Muscle of arm (tissue), 12 donors: ENCODE measurements around the gene ZNF398. TPM values are rescaled to one million over a fixed set of nuclear protein-coding genes. Genes with fewer than 3 reads are reported as not detected.

ENCODE experiments used
- DNase-seq: peaks from one replicate; pipeline ENCODE4 v3.0.0-alpha.2; 2013
- polyA plus RNA-seq, 12 donors: library from polyadenylated mRNA; unstranded; fragments of 120-200 nt; gene quantifications; one replicate each; pipeline ENCODE4 v1.2.1, GENCODE V29; 2013; ENCODE audit not compliant: insufficient read length in 12 of 12

ZNF398 gene
- polyA plus RNA-seq, 12 donors, result 4.0 to 12.9 (median 9.1) TPM; not detected in 1

DNA sequence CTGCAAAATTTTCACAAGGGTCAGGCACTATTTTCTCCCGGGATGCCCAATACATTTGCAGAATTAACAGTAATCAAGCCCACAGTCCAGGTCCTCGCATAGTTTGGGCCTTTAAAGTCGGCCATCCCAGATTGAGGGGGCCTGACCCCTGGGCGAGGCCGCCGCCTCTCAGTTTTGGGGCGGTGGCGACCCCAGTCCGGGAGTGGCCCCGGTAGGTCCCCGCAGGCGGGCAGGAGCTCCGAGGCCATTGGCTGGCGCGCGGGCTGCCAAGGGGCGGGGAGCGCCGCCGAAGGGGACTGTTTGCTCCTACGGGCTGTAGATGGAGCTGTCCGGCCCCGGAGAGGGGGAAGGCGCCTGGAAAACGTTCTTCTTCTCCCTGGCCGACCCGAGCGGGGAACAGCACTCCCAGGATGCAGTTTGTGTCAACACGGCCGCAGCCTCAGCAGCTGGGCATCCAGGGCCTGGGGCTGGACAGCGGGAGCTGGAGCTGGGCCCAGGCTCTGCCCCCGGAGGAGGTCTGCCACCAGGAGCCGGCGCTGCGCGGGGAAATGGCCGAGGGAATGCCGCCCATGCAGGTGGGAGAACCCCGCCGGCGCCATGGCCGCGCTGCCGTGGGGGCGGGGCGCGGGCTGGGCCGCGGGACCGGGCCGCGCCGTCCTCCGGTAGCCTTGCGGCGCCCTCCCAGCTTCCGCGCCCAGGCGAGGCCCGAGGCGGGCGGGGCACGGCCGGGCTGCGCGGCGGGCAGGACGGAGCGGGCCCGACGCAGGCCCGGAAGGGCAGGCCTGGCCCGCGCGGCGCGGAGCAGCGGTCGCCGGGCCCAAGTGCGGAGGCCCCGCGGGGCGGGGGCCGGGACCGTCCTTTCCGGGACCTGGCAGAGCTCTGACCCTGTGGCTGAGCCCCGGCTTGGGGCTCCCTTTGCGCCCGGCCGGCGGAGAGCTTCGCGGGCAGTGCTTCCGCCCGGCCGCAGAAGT is 48.2 kb downstream of the ZNF398 start, which contains the start of gene ZNF282:
ZNF282 (plus strand) TSS at position 367 of the 971 bp plus-strand sequence; CDS start at position 411, 44 bp downstream.
- DNase-seq, result peak; percentile 89

GRCh38 chr7:149196151-149196704 is 49.0 kb downstream of the ZNF398 start:
- no peak for DNase-seq

GRCh38 chr7:149196705-149197171 is 49.5 kb downstream of the ZNF398 start:
- DNase-seq, result no peak

- DNase-seq, result no peak
Observed at GRCh38 chr7:149197675-149198074, 50.4 kb downstream of the ZNF398 start.

GRCh38 chr7:149198161-149198816 is 51.0 kb downstream of the ZNF398 start:
- DNase-seq, result no peak

DNA sequence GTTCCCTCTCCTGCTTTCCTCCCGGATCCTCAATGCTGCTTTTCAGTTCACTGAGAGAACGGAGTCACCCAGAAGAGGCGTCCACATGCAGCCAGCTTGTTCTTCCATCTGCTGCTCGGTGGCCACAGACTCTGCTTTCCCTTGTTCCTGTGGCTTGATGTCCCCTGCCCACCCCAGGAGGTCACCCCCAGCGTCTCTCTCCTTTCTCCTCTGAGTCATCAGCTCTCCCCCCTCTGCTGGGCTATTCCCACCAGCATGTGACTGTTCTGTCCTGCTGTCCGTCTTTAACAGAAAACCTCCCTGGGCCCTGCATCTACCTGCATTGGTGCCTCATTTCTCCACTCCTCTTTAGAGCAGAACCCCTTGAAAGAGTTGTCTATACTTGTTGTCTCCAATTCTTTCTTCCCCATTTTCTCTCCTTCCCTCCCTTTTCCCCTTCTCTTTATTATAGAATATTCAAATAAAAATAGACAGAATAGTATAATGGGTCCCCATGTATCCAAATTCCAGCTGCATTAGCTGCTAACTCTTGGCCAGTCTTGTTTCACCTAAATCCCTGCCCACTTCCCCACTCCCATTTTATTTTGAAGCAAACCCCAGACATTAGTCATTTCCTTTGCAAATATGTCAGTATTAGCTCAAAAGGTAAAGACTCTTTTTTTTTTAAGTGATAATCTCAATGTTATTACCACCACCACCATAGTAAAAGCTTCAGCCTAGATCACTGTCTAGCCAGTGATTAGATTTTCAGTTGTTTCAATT is 52.2 kb downstream of the ZNF398 start:
- no peak for DNase-seq

DNA sequence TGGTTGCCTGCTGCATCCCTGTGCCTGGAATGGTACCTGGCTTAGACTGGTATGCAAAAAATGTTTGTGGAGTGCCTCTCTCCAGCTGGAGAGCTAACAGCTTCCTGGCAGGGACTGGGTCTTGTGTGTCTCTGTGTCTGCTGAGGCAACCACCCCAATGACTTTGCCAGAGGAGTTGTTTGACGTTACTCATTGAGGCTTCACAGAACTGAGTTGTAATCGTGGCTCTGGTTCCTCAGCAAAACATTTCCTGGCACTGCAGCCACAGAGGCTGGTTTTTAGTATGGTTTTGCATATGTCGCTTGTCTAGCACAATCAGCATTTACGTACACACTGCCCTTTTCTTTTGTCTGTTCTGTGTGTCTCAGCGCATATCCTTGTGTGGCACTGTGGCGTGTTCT is 55.6 kb downstream of the ZNF398 start:
- no peak for DNase-seq

DNA sequence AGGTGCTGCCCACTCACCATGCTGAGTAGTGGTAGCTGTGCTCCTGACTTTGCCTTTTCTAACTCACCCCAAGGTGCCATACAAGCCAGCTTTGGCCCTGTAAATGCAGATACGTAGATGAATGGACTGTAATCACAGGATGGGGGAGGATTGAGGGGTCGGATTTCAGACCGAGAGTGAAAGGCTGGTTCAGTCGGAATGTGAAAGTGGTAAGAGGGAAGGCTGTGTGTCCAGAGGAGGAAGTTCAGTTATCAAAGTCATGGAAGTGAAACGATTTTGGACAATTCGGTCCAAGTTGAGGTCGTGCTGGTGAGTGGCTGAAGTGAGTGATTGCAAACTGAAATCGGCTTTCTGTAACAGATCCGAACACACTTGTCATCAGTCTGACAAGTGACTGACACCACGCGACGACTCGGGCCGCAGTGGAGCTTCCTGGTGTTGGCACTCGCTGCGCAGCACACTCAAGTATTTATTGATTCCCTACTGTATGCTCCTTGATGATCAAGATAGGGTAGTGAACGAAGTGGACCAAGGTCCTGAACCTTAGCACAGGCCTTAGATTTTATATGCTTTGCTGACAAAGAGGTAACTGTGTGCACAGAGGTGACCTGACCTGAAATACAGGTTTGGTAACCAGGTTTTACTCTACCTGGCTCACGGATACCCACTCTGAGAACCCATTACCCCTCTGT is 58.6 kb downstream of the ZNF398 start:
- no peak for DNase-seq

GRCh38 chr7:149207324-149208035 is 60.2 kb downstream of the ZNF398 start:
- DNase-seq, result no peak

DNA sequence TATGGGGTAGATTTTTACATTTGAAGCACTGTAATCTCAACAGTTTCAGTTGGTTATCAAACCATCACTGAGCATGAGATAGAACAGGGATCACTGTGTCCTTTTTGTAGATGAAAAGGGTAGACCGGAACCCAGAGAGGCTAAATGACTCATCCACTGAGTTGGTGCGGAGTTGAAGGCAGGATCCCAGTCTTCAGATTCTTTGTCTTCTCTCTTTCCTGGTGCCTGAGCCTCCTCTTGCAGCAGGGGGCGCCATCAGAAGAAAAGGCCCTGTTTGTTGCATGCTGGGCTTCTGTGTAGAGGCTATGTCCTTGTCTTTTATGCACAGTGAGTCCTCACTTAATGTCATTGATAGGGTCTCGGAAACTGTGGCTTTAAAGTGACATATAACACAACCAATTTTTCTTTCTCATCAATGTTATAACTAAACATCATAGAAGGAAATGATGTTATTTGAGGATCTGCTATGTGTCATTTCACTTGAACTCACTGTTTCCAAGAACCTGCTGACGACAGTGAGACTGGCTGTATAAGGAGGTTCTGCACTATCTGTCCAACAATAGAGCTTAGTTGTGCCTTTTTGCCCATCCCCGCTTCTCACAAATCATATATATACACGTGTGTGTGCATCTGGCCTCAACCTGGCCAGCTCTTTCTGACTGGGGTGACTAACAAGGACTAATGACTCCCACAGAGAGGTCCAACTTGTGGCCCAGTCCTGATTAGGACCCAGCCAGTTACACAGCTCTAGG is 62.4 kb downstream of the ZNF398 start:
- DNase-seq, result no peak

DNA sequence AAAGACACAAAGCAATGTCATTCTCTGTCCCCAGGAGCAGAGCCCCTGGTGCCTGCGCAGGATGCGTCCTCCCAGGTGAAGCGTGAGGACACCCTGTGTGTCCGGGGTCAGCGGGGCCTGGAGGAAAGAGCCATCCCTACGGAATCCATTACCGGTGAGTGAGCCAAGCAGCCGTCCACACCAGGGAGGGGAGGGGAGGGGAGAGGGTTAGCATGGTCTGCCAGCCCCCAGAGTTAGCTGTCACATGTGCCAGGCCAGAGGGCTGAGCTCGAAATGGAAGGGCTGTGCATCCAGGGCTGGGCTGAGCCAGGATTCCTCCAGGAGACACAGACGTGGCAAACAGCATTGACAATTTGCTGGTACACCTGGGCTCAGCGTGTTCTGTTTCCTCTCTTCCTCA is 63.3 kb downstream of the ZNF398 start:
- DNase-seq, result no peak

- DNase-seq, result no peak
Observed at GRCh38 chr7:149214020-149214720, 66.9 kb downstream of the ZNF398 start.

GRCh38 chr7:149216402-149216801 is 69.1 kb downstream of the ZNF398 start:
- DNase-seq, result no peak

DNA sequence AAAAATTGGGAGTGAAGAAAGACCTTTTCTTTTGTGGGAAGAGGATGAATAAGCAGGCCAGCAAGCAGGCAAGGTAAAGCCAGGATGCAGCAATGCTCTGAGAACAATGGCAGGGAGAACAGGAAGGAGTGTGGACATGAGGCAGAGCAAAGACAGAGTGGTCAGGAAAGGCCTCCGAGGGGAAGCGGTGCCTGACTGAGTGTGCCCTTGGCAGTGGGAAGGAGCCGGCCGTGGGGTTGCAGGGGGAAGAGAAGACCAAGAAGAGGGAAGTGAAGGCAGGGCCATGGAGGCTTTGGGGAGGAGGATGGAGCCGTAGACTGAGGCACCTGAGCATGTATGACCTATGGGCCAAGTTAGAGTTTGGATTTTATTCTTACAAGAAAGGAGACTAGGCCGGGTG is 70.3 kb downstream of the ZNF398 start:
- DNase-seq, result no peak

DNA sequence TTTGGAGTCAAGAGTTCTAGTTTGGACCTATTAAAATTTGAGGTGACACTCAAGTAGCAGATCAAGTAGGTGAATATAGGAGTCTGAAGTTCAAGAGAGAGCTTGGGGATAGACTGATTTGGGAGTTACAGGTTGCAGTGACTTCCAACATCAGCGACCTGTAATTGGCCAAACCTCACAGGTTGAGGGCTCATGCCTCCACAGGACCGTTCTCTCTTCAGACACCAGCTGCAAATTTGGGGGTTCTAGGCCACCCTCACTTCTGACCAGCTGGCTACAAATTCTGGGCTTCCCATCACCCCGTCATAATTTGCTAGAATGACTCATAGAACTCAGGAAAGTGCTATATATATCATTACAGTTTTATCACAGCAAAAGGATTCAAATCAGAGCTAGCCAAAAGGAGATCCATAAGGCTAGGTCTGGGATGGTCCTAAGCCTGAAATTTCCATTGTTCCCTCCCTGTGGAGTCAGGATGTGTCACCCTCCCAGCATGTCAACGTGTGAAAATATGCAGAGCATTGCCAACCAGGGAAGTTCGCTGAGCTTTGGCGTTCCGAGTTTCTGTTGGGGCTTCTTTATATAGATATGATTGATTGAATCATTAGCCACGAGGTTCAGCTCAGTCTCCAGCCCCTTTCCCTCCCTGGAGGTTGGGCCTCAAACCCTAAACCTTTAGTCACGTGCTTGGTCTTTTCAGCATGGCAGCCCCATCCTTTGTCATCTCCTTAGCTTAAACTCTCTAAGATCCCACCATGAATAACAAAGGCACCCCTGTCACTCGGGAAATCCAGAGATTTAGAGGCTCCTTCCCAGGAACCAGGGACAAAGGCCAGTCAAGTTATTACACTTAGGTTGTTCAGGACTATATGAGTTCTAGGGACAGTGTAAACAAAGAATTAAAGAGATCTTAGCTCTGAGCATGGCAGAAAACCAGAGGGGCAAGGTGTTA is 71.5 kb downstream of the ZNF398 start:
- no peak for DNase-seq

- DNase-seq, result no peak
Observed at GRCh38 chr7:149220534-149220933, 73.3 kb downstream of the ZNF398 start.

GRCh38 chr7:149223176-149223575 is 75.9 kb downstream of the ZNF398 start:
- no peak for DNase-seq

- no peak for DNase-seq
Observed at GRCh38 chr7:149223761-149224160, 76.5 kb downstream of the ZNF398 start.
